Measurements from ENCODE around the gene MFAP5. TPM values are rescaled to one million over a fixed set of nuclear protein-coding genes. Genes with fewer than 3 reads are reported as not detected.

MFAP5 gene
- total RNA-seq, 1 donor: 57.9 TPM

DNA sequence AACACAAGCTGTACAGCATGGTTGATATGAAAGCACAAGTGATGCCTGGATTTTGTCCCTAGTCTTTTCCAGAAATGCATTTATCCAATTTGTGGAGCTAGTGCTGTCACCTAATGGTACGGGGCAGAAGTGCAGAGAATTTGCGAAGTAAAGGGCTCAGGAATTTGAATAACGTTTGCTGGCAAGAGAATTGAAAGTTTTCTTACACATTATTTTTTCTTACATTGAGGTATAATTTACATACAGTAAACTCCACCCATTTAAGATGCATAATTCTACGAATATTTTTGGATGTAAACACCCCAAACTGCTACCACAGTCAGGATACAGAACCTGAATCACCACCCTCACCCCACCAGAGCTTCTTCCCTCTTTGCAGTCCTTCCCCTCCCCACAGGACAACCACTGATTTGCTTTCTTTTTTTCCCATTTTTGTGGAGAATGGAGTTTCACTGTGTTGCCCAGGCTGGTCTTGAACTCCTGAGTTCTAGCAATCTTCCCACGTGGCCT is 53.5 kb downstream of the MFAP5 start:
- peak; percentile 81 for DNase-seq (ENCODE audit: insufficient read length, low spot score, missing footprints)
- H2AFZ ChIP-seq (ENCODE audit: low read length): peak overlapping the region; percentile 86
- H3K27me3 ChIP-seq (ENCODE audit: insufficient read depth, low read length): peaks cover 6% of the 10 kb centered on the region
- H3K27ac ChIP-seq (ENCODE audit: low read depth, low read length): no peak overlapping the region
- H3K9me3 ChIP-seq (ENCODE audit: low read depth, low read length): no peaks in the 10 kb centered on the region
- TF ChIP-seq, protein P1, sequence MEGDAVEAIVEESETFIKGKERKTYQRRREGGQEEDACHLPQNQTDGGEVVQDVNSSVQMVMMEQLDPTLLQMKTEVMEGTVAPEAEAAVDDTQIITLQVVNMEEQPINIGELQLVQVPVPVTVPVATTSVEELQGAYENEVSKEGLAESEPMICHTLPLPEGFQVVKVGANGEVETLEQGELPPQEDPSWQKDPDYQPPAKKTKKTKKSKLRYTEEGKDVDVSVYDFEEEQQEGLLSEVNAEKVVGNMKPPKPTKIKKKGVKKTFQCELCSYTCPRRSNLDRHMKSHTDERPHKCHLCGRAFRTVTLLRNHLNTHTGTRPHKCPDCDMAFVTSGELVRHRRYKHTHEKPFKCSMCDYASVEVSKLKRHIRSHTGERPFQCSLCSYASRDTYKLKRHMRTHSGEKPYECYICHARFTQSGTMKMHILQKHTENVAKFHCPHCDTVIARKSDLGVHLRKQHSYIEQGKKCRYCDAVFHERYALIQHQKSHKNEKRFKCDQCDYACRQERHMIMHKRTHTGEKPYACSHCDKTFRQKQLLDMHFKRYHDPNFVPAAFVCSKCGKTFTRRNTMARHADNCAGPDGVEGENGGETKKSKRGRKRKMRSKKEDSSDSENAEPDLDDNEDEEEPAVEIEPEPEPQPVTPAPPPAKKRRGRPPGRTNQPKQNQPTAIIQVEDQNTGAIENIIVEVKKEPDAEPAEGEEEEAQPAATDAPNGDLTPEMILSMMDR (IDR thresholded peaks at IDR 0.05; ENCODE audit: extremely low read depth, low read depth, low read length): peak; percentile 77
- no peaks in the 10 kb centered on the region for H4K20me1 ChIP-seq (ENCODE audit: insufficient read depth, low read length)
- H3K4me3 ChIP-seq (ENCODE audit: insufficient read depth, low read length): peak overlapping the region; percentile 63
- H3K4me2 ChIP-seq (ENCODE audit: insufficient read depth, low read length): peak overlapping the region; percentile 91
- no peaks in the 10 kb centered on the region for H3K4me1 ChIP-seq (ENCODE audit: insufficient read depth, low read length)
- no peaks in the 10 kb centered on the region for H3K36me3 ChIP-seq (ENCODE audit: insufficient read depth, low read length)
- no peaks in the 10 kb centered on the region for H3K79me2 ChIP-seq (ENCODE audit: insufficient read depth, low read length)

DNA sequence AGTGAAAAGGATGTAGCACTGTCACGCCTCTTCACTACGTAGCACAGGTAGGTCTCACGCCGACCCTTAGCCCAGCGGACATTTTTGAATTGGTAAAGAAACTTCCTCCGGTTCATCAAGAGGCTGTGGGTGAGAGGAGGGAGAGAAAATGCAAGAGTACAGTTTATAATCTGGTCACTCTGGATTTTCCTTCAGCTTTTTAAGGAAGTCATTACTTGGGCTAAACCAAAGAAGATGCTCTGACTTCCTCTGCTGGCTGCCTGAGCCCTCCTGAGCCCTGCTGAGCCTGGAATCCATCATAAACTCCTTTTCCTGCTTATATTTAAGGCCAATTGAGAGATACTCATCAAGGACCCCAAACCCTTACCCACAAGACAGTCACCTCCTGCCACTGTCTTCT is 55.7 kb downstream of the MFAP5 start:
- Histone ChIP-seq H3K79me2 (ENCODE audit: insufficient read depth, low read length) (no peaks in the 10 kb centered on the region), H2AFZ (ENCODE audit: low read length) (no peak overlapping the region), H3K4me1 (ENCODE audit: insufficient read depth, low read length) (no peaks in the 10 kb centered on the region), H3K27me3 (ENCODE audit: insufficient read depth, low read length) (peaks cover 6% of the 10 kb centered on the region), H4K20me1 (ENCODE audit: insufficient read depth, low read length) (no peaks in the 10 kb centered on the region), H3K4me3 (ENCODE audit: insufficient read depth, low read length) (no peak overlapping the region), H3K9me3 (ENCODE audit: low read depth, low read length) (no peaks in the 10 kb centered on the region), H3K36me3 (ENCODE audit: insufficient read depth, low read length) (no peaks in the 10 kb centered on the region), H3K27ac (ENCODE audit: low read depth, low read length) (no peak overlapping the region), H3K4me2 (ENCODE audit: insufficient read depth, low read length) (no peak overlapping the region)
- no peak for DNase-seq (ENCODE audit: insufficient read length, low spot score, missing footprints)
- TF ChIP-seq, protein P1 (IDR thresholded peaks at IDR 0.05; ENCODE audit: extremely low read depth, low read depth, low read length): no peak

DNA sequence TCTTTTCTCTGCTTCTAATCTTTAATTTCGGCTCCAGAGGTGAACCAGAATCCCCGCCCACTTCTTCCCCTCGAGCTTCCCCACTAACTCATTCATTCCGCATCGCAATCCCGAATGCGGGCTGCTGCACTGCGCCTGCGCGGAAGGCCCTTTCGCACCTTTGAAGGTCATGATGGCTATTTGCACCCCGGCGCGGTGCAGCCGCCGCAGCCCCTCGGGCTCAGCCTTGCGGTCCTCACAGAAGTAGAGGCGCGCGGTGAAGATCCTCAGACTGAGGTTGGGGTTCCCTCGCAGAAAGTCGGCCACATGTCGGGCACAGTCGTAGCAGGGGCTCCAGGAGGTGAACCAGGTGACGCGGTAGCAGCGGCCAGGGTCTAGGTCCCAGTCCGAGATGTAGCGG is 57.6 kb downstream of the MFAP5 start:
- TF ChIP-seq, protein P1 (IDR thresholded peaks at IDR 0.05; ENCODE audit: extremely low read depth, low read depth, low read length): no peak
- H3K36me3 ChIP-seq (ENCODE audit: insufficient read depth, low read length): no peaks in the 10 kb centered on the region
- no peak overlapping the region for H3K4me3 ChIP-seq (ENCODE audit: insufficient read depth, low read length)
- H3K4me1 ChIP-seq (ENCODE audit: insufficient read depth, low read length): no peaks in the 10 kb centered on the region
- H2AFZ ChIP-seq (ENCODE audit: low read length): no peak overlapping the region
- H3K27me3 ChIP-seq (ENCODE audit: insufficient read depth, low read length): peaks cover 6% of the 10 kb centered on the region
- no peaks in the 10 kb centered on the region for H3K79me2 ChIP-seq (ENCODE audit: insufficient read depth, low read length)
- DNase-seq (ENCODE audit: insufficient read length, low spot score, missing footprints): no peak
- no peaks in the 10 kb centered on the region for H3K9me3 ChIP-seq (ENCODE audit: low read depth, low read length)
- H3K4me2 ChIP-seq (ENCODE audit: insufficient read depth, low read length): no peak overlapping the region
- no peaks in the 10 kb centered on the region for H4K20me1 ChIP-seq (ENCODE audit: insufficient read depth, low read length)
- no peak overlapping the region for H3K27ac ChIP-seq (ENCODE audit: low read depth, low read length)

DNA sequence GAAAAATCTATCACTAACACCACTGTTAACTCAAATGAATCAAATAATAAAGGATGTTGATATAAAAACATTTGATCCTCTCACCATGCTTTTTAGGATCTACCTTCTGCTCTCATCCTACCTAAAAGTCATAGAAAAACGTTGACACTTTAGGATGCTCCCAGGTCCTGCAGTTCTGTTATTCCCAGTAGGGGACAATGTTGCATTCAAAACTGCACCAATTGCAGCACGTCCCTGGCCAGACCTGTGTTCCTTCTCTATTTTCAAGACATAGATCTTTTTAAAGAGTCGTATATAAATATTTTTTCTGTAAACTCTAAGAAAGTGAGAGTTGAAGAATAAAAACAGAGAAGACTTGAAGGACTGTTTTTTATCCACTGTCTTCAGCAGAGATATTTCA is 58.8 kb downstream of the MFAP5 start:
- Histone ChIP-seq H3K4me2 (ENCODE audit: insufficient read depth, low read length) (no peak overlapping the region), H3K9me3 (ENCODE audit: low read depth, low read length) (no peaks in the 10 kb centered on the region), H3K4me1 (ENCODE audit: insufficient read depth, low read length) (no peaks in the 10 kb centered on the region), H3K4me3 (ENCODE audit: insufficient read depth, low read length) (no peak overlapping the region), H3K36me3 (ENCODE audit: insufficient read depth, low read length) (no peaks in the 10 kb centered on the region), H4K20me1 (ENCODE audit: insufficient read depth, low read length) (no peaks in the 10 kb centered on the region), H3K27ac (ENCODE audit: low read depth, low read length) (no peak overlapping the region), H2AFZ (ENCODE audit: low read length) (no peak overlapping the region), H3K79me2 (ENCODE audit: insufficient read depth, low read length) (no peaks in the 10 kb centered on the region), H3K27me3 (ENCODE audit: insufficient read depth, low read length) (peaks cover 6% of the 10 kb centered on the region)
- TF ChIP-seq, protein P1 (IDR thresholded peaks at IDR 0.05; ENCODE audit: extremely low read depth, low read depth, low read length): peak; percentile 32
- DNase-seq (ENCODE audit: insufficient read length, low spot score, missing footprints): peak; percentile 82
